Esophagus squamous epithelium (tissue), 5 donors: Measurements from ENCODE around the gene SAP30L. TPM values are rescaled to one million over a fixed set of nuclear protein-coding genes. Genes with fewer than 3 reads are reported as not detected.
A peak's percentile ranks its signal among the peaks of the same experiment; 100 is the strongest.

Experiments
- DNase-seq: peaks from one replicate; lab custom pipeline; 2025; lab: John Stamatoyannopoulos, UW
- H3K27ac ChIP-seq, 4 donors: fragments of 200-600 bp; sonication (generic); one replicate each; pipeline ENCODE4 v1.5.1; 2016 to 2019; ENCODE audit warnings: mild to moderate bottlenecking in 1 of 4
- H3K27me3 ChIP-seq, 4 donors: fragments of 200-600 bp; sonication (generic); 1 replicate in 3 of 4; 2 replicates in 1 of 4; pipeline versions ENCODE4 v1.5.1 to v1.6.0; 2017 to 2021; ENCODE audit warnings: antibody characterized with exemption in 1 of 4
- H3K36me3 ChIP-seq, 3 donors: fragments of 200-600 bp; sonication (generic); one replicate each; pipeline ENCODE4 v1.5.1; 2016 to 2019
- H3K4me1 ChIP-seq, 3 donors: fragments of 200-600 bp; sonication (generic); one replicate each; pipeline ENCODE4 v1.5.1; 2017 to 2019
- H3K4me3 ChIP-seq, 4 donors: fragments of 200-600 bp; sonication (generic); 1 replicate in 3 of 4; 2 replicates in 1 of 4; pipeline ENCODE4 v1.5.1; 2016 to 2019; ENCODE audit warnings: mild to moderate bottlenecking in 2 of 4, moderate library complexity in 1 of 4
- H3K9me3 ChIP-seq, 3 donors: fragments of 200-600 bp; sonication (generic); one replicate each; pipeline ENCODE4 v1.5.1; 2016 to 2019
- CTCF ChIP-seq, 6 experiments: fragments of 450-650 bp in 4 of 6; fragments of 200-600 bp in 2 of 6; sonication (generic) in 2 of 6; IDR thresholded peaks; one replicate each; pipeline ENCODE4 v1.5.1; 2016 to 2019; ENCODE audit warnings: antibody characterized with exemption in 6 of 6, mild to moderate bottlenecking in 4 of 6, moderate library complexity in 4 of 6
- POLR2A ChIP-seq, 4 donors: fragments of 450-650 bp; IDR thresholded peaks; one replicate each; pipeline ENCODE4 v1.6.1; 2017; ENCODE audit warnings: antibody characterized with exemption in 4 of 4, mild to moderate bottlenecking in 4 of 4, moderate library complexity in 3 of 4
- WGBS, 2 donors: methylation state at CpG; one replicate each; pipeline ENCODE4 v1.1.5; 2018; 5-methylcytosine and 5-hydroxymethylcytosine counted together
- intact Hi-C: fragments of 100-400 bp; cut with DNase I; formaldehyde crosslinking; loops from one replicate; pipeline ENCODE4 v1.15.0; 2022
- total RNA-seq, 4 donors: library from RNA; depleted of rRNA; stranded (reverse); fragments of >200 nt; gene quantifications; one replicate each; pipeline ENCODE4 v1.1.0, GENCODE V29; 2016
- donor health status: DM: yes; HTN: yes; CAD: no.

The SAP30L gene
- 10 to 100 TPM; 11.1 to 32.0 (median 12.0) TPM for total RNA-seq

- Histone ChIP-seq H3K27ac (peak within 1 kb of the TSS; percentile 88 to 94 (median 90)), H3K4me1 (peaks cover 16 to 73% (median 23%) of the 10 kb centered on the region in 3 donors), H3K4me3 (peak within 1 kb of the TSS; percentile 87 to 98 (median 96)), H3K27me3 (no peaks in the 10 kb centered on the region), H3K36me3 (peaks cover 0 to 34% (median 0%) of the 10 kb centered on the region in 3 donors), H3K9me3 (no peaks in the 10 kb centered on the region)
- peak; percentile 56 for DNase-seq
- 0 to 1% methylated on average over 16 to 19 of the region's 70 CpGs for WGBS, 2 donors
- TF ChIP-seq CTCF (IDR thresholded peaks at IDR 0.05), result no peak
- TF ChIP-seq POLR2A (IDR thresholded peaks at IDR 0.05), result peak in 3 of 4 donors; percentile 80 to 87 (median 84)
- intact Hi-C loops, result no loop called here
Measured at GRCh38 chr5:154445422-154446194, at the start of gene SAP30L. SAP30L (plus strand) TSS chr5:154445997; CDS start chr5:154446605, 608 bp downstream.

GRCh38 chr5:154396128-154396527, 49.7 kb upstream of the SAP30L start:
- H3K36me3 ChIP-seq, result peaks cover 0 to 2% (median 0%) of the 10 kb centered on the region in 3 donors
- no peak overlapping the region for H3K4me3 ChIP-seq
- 71 to 81% methylated on average over 3 of the region's 3 CpGs for WGBS, 2 donors
- no peaks in the 10 kb centered on the region for H3K9me3 ChIP-seq
- no peak overlapping the region for H3K27ac ChIP-seq
- intact Hi-C loops, result no loop called here
- DNase-seq, result no peak
- no peaks in the 10 kb centered on the region for H3K4me1 ChIP-seq
- no peaks in the 10 kb centered on the region for H3K27me3 ChIP-seq
- TF ChIP-seq POLR2A (IDR thresholded peaks at IDR 0.05) (no peak), CTCF (IDR thresholded peaks at IDR 0.05) (no peak)

- Histone ChIP-seq H3K36me3 (no peaks in the 10 kb centered on the region), H3K4me1 (no peaks in the 10 kb centered on the region), H3K27me3 (no peaks in the 10 kb centered on the region), H3K27ac (no peak overlapping the region), H3K4me3 (no peak overlapping the region), H3K9me3 (no peaks in the 10 kb centered on the region)
- no peak for DNase-seq
- intact Hi-C loops, result no loop called here
- WGBS, 2 donors, result 62 to 68% methylated on average over 8 to 9 of the region's 10 CpGs
- TF ChIP-seq CTCF (IDR thresholded peaks at IDR 0.05) (no peak), POLR2A (IDR thresholded peaks at IDR 0.05) (no peak)
Measured at GRCh38 chr5:154397652-154398406, 48.0 kb upstream of the SAP30L start.

- WGBS, 2 donors, result 76 to 84% methylated on average over 2 to 3 of the region's 3 CpGs
- DNase-seq, result no peak
- no peak overlapping the region for H3K4me3 ChIP-seq
- no peaks in the 10 kb centered on the region for H3K9me3 ChIP-seq
- no peaks in the 10 kb centered on the region for H3K36me3 ChIP-seq
- TF ChIP-seq CTCF (IDR thresholded peaks at IDR 0.05), result no peak
- TF ChIP-seq POLR2A (IDR thresholded peaks at IDR 0.05), result no peak
- no peak overlapping the region for H3K27ac ChIP-seq
- peaks cover 6 to 11% (median 6%) of the 10 kb centered on the region in 3 donors for H3K4me1 ChIP-seq
- H3K27me3 ChIP-seq, result no peaks in the 10 kb centered on the region
- intact Hi-C loops, result loop anchor here (5.0 to 10.0 kb wide), 2 partner anchors 333 to 426 kb away; no protein-coding TSS in a partner anchor
Measured at GRCh38 chr5:154400678-154401077, 45.1 kb upstream of the SAP30L start.
